A549 (cell line): ENCODE data around the gene COL15A1. TPM values are rescaled to one million over a fixed set of nuclear protein-coding genes. Genes with fewer than 3 reads are reported as not detected.

Experiments used
- ATAC-seq, 2 experiments: fragments of 200-7000 bp in 1 of 2; fragments of >200 bp in 1 of 2; cut with Nextera tagmentation in 1 of 2; cut with Tn5 transposase in 1 of 2; 3 replicates each; pipeline versions ENCODE4 v1.8.0 to v1.9.1; 2018 to 2020; ENCODE audit warnings: mild to moderate bottlenecking in 1 of 2, moderate library complexity in 1 of 2
- CTCF ChIA-PET: fragments of 300-600 bp; sonication (Branson Sonifier 250); formaldehyde crosslinking; extraction: SDS; loops from one replicate; lab custom pipeline; 2021; ENCODE audit warnings: antibody characterized with exemption, inconsistent platforms; lab: Yijun Ruan, JAX
- POLR2A ChIA-PET: fragments of 350-600 bp; formaldehyde crosslinking; extraction: SDS; loops from one replicate; lab custom pipeline; 2021; ENCODE audit warnings: antibody characterized with exemption, inconsistent platforms; lab: Yijun Ruan, JAX
- DNase-seq, 2 experiments: peaks; one replicate each; pipeline versions ENCODE4 v3.0.0 to v3.0.0-alpha.2; 2011 to 2016; ENCODE audit warnings: low read depth in 1 of 2, low spot score in 1 of 2
- FAIRE-seq: peaks from 2 replicates; lab custom pipeline; 2011; peaks lifted over from hg19 to GRCh38; lab: Jason Lieb, UNC
- H3K27ac ChIP-seq, 2 experiments: fragments of >200 bp; sonication (Bioruptor Twin); formaldehyde crosslinking; 3 replicates each; pipeline ENCODE4 v1.5.1; 2016 to 2017
- H3K4me1 ChIP-seq: fragments of >200 bp; sonication (Bioruptor Twin); formaldehyde crosslinking; 3 replicates; pipeline ENCODE4 v1.6.1; 2016
- H3K4me2 ChIP-seq: fragments of >200 bp; sonication (Bioruptor Twin); formaldehyde crosslinking; 3 replicates; pipeline ENCODE4 v1.6.1; 2016
- H3K4me3 ChIP-seq: fragments of >200 bp; sonication (Bioruptor Twin); formaldehyde crosslinking; 3 replicates; pipeline ENCODE4 v1.5.1; 2016
- H3K9me3 ChIP-seq: fragments of >200 bp; sonication (Bioruptor Twin); formaldehyde crosslinking; 3 replicates; pipeline ENCODE4 v1.6.1; 2016
- ATOH8 ChIP-seq: fragments of 250-450 bp; sonication (Bioruptor Pico); IDR thresholded peaks from 2 replicates; pipeline ENCODE4 v1.5.0; 2020; ENCODE audit warnings: low read depth, mild to moderate bottlenecking, moderate library complexity
- BHLHE40 ChIP-seq: IDR thresholded peaks from 2 replicates; pipeline ENCODE4 v1.6.1; 2012; ENCODE audit warnings: low read depth, low read length, inconsistent platforms
- CBX2 ChIP-seq: fragments of 200-600 bp; sonication (generic); IDR thresholded peaks from 2 replicates; pipeline ENCODE4 v1.6.1; 2016; ENCODE audit warnings: low read depth, mild to moderate bottlenecking, borderline replicate concordance
- EHF ChIP-seq: fragments of 250-450 bp; sonication (Bioruptor Pico); IDR thresholded peaks from 2 replicates; pipeline ENCODE4 v1.5.0; 2020; ENCODE audit warnings: mild to moderate bottlenecking
- FOSL2 ChIP-seq, 2 experiments: fragments of 450-650 bp in 1 of 2; fragments of >200 bp in 1 of 2; sonication (Bioruptor Twin) in 1 of 2; formaldehyde crosslinking; IDR thresholded peaks; 2 replicates each; pipeline versions ENCODE4 v1.5.0 to v1.6.1; 2016 to 2020; ENCODE audit warnings: mild to moderate bottlenecking in 1 of 2, moderate library complexity in 1 of 2
- FOXS1 ChIP-seq: fragments of 250-450 bp; sonication (Bioruptor Pico); IDR thresholded peaks from 2 replicates; pipeline ENCODE4 v1.5.0; 2020; ENCODE audit warnings: mild to moderate bottlenecking, moderate library complexity
- HDAC2 ChIP-seq: fragments of 200-600 bp; sonication (generic); IDR thresholded peaks from 2 replicates; pipeline ENCODE4 v1.6.1; 2016
- HMGXB4 ChIP-seq: fragments of 250-450 bp; sonication (Bioruptor Pico); IDR thresholded peaks from 2 replicates; pipeline ENCODE4 v1.5.0; 2021; ENCODE audit warnings: mild to moderate bottlenecking, moderate library complexity, borderline replicate concordance
- JUN ChIP-seq, 2 experiments: fragments of >200 bp; sonication (Bioruptor Twin); formaldehyde crosslinking; IDR thresholded peaks; 2 replicates in 1 of 2; 3 replicates in 1 of 2; pipeline ENCODE4 v1.6.1; 2016 to 2017
- KDM5A ChIP-seq: fragments of 200-600 bp; sonication (generic); IDR thresholded peaks from 2 replicates; pipeline ENCODE4 v1.6.1; 2016; ENCODE audit warnings: antibody characterized with exemption, mild to moderate bottlenecking
- MAZ ChIP-seq: fragments of 150-350 bp; IDR thresholded peaks from 2 replicates; pipeline ENCODE4 v1.6.1; 2014; ENCODE audit warnings: antibody characterized with exemption, low read depth, low read length, borderline replicate concordance
- MYC ChIP-seq: IDR thresholded peaks from 2 replicates; pipeline ENCODE4 v1.6.1; 2012; ENCODE audit warnings: mild to moderate bottlenecking, inconsistent platforms, low read length, improper control_type of control experiment, borderline replicate concordance
- PBX3 ChIP-seq: IDR thresholded peaks from 2 replicates; pipeline ENCODE4 v1.6.1; 2012
- PHF8 ChIP-seq: fragments of 200-600 bp; sonication (generic); IDR thresholded peaks from 2 replicates; pipeline ENCODE4 v1.6.1; 2016; ENCODE audit warnings: low read depth, mild to moderate bottlenecking, antibody characterized with exemption, moderate library complexity, borderline replicate concordance
- POLR2A ChIP-seq: IDR thresholded peaks from 2 replicates; pipeline ENCODE4 v1.6.1; 2012; ENCODE audit warnings: mild to moderate bottlenecking, low read length
- POLR2AphosphoS2 ChIP-seq: conservative IDR thresholded peaks from 2 replicates; pipeline ENCODE4 v1.6.1; 2012; ENCODE audit warnings: low read length, improper control_type of control experiment, inconsistent platforms
- WGBS: methylation state at CpG from one replicate; pipeline ENCODE4 v1.1.6; 2017; ENCODE audit errors: missing lambda C conversion rate; 5-methylcytosine and 5-hydroxymethylcytosine counted together
- polyA plus RNA-seq, 4 experiments: library from polyadenylated mRNA; depleted of rRNA in 3 of 4; stranded (reverse); fragments of >200 nt; fragmentation: RNase III in 1 of 4; extraction: RNeasy Plus Mini Kit Qiagen cat#74134 plus additional on column Dnase treatment in 1 of 4; gene quantifications; 2 replicates in 3 of 4; 3 replicates in 1 of 4; pipeline ENCODE4 v1.2.3, GENCODE V29; 2011 to 2017
- TF ChIP-seq, protein P1 (sequence below): fragments of >200 bp; sonication (Bioruptor Twin); formaldehyde crosslinking; IDR thresholded peaks from 3 replicates; pipeline ENCODE4 v1.5.1; 2016
- TF ChIP-seq, protein P2 (sequence below): IDR thresholded peaks from 2 replicates; pipeline ENCODE4 v1.6.1; 2012
- TF ChIP-seq, protein P3 (sequence below): fragments of >200 bp; sonication (Bioruptor Twin); formaldehyde crosslinking; IDR thresholded peaks from 3 replicates; pipeline ENCODE4 v1.6.1; 2016

The COL15A1 gene
- polyA plus RNA-seq, 2 of the 4 experiments (the other 2 are of a cell fraction) = 0.09 to 0.12 TPM

DNA sequence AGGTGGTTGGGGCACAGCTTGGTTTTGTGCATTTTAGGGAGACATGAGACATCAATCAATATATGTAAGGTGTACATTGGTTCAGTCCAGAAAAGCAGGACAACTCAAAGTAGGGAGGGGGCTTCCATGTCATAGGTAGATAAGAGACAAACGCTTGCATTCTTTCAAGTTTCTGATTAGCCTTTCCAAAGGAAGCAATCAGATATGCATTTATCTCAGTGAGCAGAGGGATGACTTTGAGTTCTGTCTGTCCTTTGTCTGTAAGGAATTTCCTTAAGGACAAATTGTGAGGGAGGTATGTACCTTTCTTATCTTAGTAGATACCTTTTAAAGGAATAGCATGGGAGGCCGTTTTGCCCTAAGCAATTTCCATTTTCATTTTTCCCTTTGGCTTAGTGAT is 63.3 kb downstream of the COL15A1 start:
- no peak for FAIRE-seq
- H3K27ac ChIP-seq = no peak overlapping the region
- CTCF ChIA-PET = interaction anchor here (1.8 to 14.7 kb wide), 2 partner anchors 20 to 131 kb away, joined by 4 to 212 read pairs; no protein-coding TSS in a partner anchor

More for the DNA sequence above, 63.3 kb downstream of the COL15A1 start:
- DNase-seq (no peak), ATAC-seq (no peak)
- POLR2A ChIA-PET = no interaction called here
- TF ChIP-seq HMGXB4 (CRISPR knock-in tag) (no peak), ATOH8 (CRISPR knock-in tag) (no peak), POLR2AphosphoS2 (no peak), MYC (no peak), CBX2 (no peak), POLR2A (no peak), PBX3 (no peak), BHLHE40 (no peak), PHF8 (no peak), JUN (IDR thresholded peaks at IDR 0.05) (no peak), MAZ (no peak), FOSL2 (IDR thresholded peaks at IDR 0.05) (no peak), FOSL2 (CRISPR knock-in tag; IDR thresholded peaks at IDR 0.05) (no peak), FOXS1 (CRISPR knock-in tag) (no peak), EHF (CRISPR knock-in tag) (no peak), HDAC2 (no peak), KDM5A (no peak)
- TF ChIP-seq, protein P1, sequence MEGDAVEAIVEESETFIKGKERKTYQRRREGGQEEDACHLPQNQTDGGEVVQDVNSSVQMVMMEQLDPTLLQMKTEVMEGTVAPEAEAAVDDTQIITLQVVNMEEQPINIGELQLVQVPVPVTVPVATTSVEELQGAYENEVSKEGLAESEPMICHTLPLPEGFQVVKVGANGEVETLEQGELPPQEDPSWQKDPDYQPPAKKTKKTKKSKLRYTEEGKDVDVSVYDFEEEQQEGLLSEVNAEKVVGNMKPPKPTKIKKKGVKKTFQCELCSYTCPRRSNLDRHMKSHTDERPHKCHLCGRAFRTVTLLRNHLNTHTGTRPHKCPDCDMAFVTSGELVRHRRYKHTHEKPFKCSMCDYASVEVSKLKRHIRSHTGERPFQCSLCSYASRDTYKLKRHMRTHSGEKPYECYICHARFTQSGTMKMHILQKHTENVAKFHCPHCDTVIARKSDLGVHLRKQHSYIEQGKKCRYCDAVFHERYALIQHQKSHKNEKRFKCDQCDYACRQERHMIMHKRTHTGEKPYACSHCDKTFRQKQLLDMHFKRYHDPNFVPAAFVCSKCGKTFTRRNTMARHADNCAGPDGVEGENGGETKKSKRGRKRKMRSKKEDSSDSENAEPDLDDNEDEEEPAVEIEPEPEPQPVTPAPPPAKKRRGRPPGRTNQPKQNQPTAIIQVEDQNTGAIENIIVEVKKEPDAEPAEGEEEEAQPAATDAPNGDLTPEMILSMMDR = no peak
- TF ChIP-seq, protein P2, sequence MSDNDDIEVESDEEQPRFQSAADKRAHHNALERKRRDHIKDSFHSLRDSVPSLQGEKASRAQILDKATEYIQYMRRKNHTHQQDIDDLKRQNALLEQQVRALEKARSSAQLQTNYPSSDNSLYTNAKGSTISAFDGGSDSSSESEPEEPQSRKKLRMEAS = no peak
- TF ChIP-seq, protein P3, sequence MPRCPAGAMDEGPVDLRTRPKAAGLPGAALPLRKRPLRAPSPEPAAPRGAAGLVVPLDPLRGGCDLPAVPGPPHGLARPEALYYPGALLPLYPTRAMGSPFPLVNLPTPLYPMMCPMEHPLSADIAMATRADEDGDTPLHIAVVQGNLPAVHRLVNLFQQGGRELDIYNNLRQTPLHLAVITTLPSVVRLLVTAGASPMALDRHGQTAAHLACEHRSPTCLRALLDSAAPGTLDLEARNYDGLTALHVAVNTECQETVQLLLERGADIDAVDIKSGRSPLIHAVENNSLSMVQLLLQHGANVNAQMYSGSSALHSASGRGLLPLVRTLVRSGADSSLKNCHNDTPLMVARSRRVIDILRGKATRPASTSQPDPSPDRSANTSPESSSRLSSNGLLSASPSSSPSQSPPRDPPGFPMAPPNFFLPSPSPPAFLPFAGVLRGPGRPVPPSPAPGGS = no peak
- Histone ChIP-seq H3K4me3 (no peak overlapping the region), H3K4me2 (no peak overlapping the region), H3K9me3 (peaks cover 18% of the 10 kb centered on the region; the same call in 2 of the 3 replicates), H3K4me1 (no peaks in the 10 kb centered on the region)
- 13% methylated on average over 2 of the region's 2 CpGs for WGBS
